ENCODE results near the gene FRMD3. TPM values are rescaled to one million over a fixed set of nuclear protein-coding genes. Genes with fewer than 3 reads are reported as not detected.

The FRMD3 gene
- polyA plus RNA-seq, 1 donor from 2014 or later = 13.0 TPM

GRCh38 chr9:83557317-83557716 lies 19.1 kb upstream of the FRMD3 start:
- H3F3A ChIP-seq (ENCODE audit: insufficient read depth, low read length, poor library complexity, severe bottlenecking) = no peaks in the 10 kb centered on the region
- H3K9me2 ChIP-seq (ENCODE audit: insufficient read depth, low read length) = no peaks in the 10 kb centered on the region
- no peak overlapping the region for H2AFZ ChIP-seq (ENCODE audit: low read depth, low read length)
- no peaks in the 10 kb centered on the region for H4K20me1 ChIP-seq (ENCODE audit: insufficient read depth)
- no peaks in the 10 kb centered on the region for H3K9me3 ChIP-seq (ENCODE audit: low read length)
- H3K9ac ChIP-seq (ENCODE audit: low read length) = no peak overlapping the region
- H3K79me2 ChIP-seq (replicated peaks; ENCODE audit: insufficient read depth, low read length) = no peaks in the 10 kb centered on the region
- no peaks in the 10 kb centered on the region for H3K27me3 ChIP-seq (ENCODE audit: insufficient read depth, low read depth, low read length)
- TF ChIP-seq TAF1 (IDR thresholded peaks at IDR 0.05; ENCODE audit: low read depth) (no peak), MXI1 (conservative IDR thresholded peaks at IDR 0.05; ENCODE audit: poor library complexity, severe bottlenecking) (no peak), SMC3 (conservative IDR thresholded peaks at IDR 0.05; ENCODE audit: poor library complexity) (no peak), POLR2AphosphoS5 (IDR thresholded peaks at IDR 0.05) (no peak), REST (IDR thresholded peaks at IDR 0.05; ENCODE audit: borderline replicate concordance) (no peak), EZH2 (IDR thresholded peaks at IDR 0.05; ENCODE audit: borderline replicate concordance, insufficient read depth, low read length, poor library complexity, severe bottlenecking) (no peak), EP300 (conservative IDR thresholded peaks at IDR 0.05; ENCODE audit: poor library complexity, severe bottlenecking) (no peak), CTCF (IDR thresholded peaks at IDR 0.05; ENCODE audit: poor library complexity, severe bottlenecking) (no peak), RAD21 (conservative IDR thresholded peaks at IDR 0.05) (no peak)
- H3K4me2 ChIP-seq (ENCODE audit: low read length) = no peak overlapping the region
- H3K36me3 ChIP-seq (ENCODE audit: insufficient read depth, low read length) = no peaks in the 10 kb centered on the region
- H3K27ac ChIP-seq (ENCODE audit: low read length) = no peak overlapping the region
- H3K4me3 ChIP-seq (ENCODE audit: low read length) = no peak overlapping the region

GRCh38 chr9:83554278-83554677 lies 16.1 kb upstream of the FRMD3 start:
- H3K36me3 ChIP-seq (ENCODE audit: insufficient read depth, low read length) = no peaks in the 10 kb centered on the region
- H4K20me1 ChIP-seq (ENCODE audit: insufficient read depth) = no peaks in the 10 kb centered on the region
- H3K27me3 ChIP-seq (ENCODE audit: insufficient read depth, low read depth, low read length) = no peaks in the 10 kb centered on the region
- no peak overlapping the region for H3K4me2 ChIP-seq (ENCODE audit: low read length)
- no peak overlapping the region for H3K4me3 ChIP-seq (ENCODE audit: low read length)
- no peaks in the 10 kb centered on the region for H3K9me2 ChIP-seq (ENCODE audit: insufficient read depth, low read length)
- H3K79me2 ChIP-seq (replicated peaks; ENCODE audit: insufficient read depth, low read length) = no peaks in the 10 kb centered on the region
- H2AFZ ChIP-seq (ENCODE audit: low read depth, low read length) = no peak overlapping the region
- no peaks in the 10 kb centered on the region for H3K9me3 ChIP-seq (ENCODE audit: low read length)
- H3K27ac ChIP-seq (ENCODE audit: low read length) = no peak overlapping the region
- no peaks in the 10 kb centered on the region for H3F3A ChIP-seq (ENCODE audit: insufficient read depth, low read length, poor library complexity, severe bottlenecking)
- no peak for TF ChIP-seq TAF1 (IDR thresholded peaks at IDR 0.05; ENCODE audit: low read depth)
- TF ChIP-seq EZH2 (IDR thresholded peaks at IDR 0.05; ENCODE audit: borderline replicate concordance, insufficient read depth, low read length, poor library complexity, severe bottlenecking) = no peak
- TF ChIP-seq SMC3 (conservative IDR thresholded peaks at IDR 0.05; ENCODE audit: poor library complexity) = no peak
- no peak for TF ChIP-seq POLR2AphosphoS5 (IDR thresholded peaks at IDR 0.05)
- no peak for TF ChIP-seq REST (IDR thresholded peaks at IDR 0.05; ENCODE audit: borderline replicate concordance)
- no peak for TF ChIP-seq CTCF (IDR thresholded peaks at IDR 0.05; ENCODE audit: poor library complexity, severe bottlenecking)
- TF ChIP-seq EP300 (conservative IDR thresholded peaks at IDR 0.05; ENCODE audit: poor library complexity, severe bottlenecking) = no peak
- TF ChIP-seq MXI1 (conservative IDR thresholded peaks at IDR 0.05; ENCODE audit: poor library complexity, severe bottlenecking) = no peak
- H3K9ac ChIP-seq (ENCODE audit: low read length) = no peak overlapping the region

Data from neural cell (in vitro differentiated cells).